Tibial nerve (tissue), 4 donors: ENCODE results near the gene ZCCHC3. TPM values are rescaled to one million over a fixed set of nuclear protein-coding genes. Genes with fewer than 3 reads are reported as not detected.

Experiments
- DNase-seq, 2 donors: peaks; one replicate each; pipeline ENCODE4 v3.0.0-alpha.2; 2019; ENCODE audit warnings: low spot score in 2 of 2
- H3K27ac ChIP-seq, 4 donors: fragments of 200-600 bp; sonication (generic) in 3 of 4; one replicate each; pipeline ENCODE4 v1.5.1; 2017 to 2019; ENCODE audit warnings: mild to moderate bottlenecking in 1 of 4
- H3K27me3 ChIP-seq, 2 donors: fragments of 200-600 bp; sonication (generic) in 1 of 2; one replicate each; pipeline versions ENCODE4 v1.5.1 to v1.6.0; 2017 to 2019
- H3K36me3 ChIP-seq, 3 donors: fragments of 200-600 bp; sonication (generic); one replicate each; pipeline ENCODE4 v1.5.1; 2018 to 2019
- H3K4me1 ChIP-seq, 4 donors: fragments of 200-600 bp; sonication (generic) in 3 of 4; one replicate each; pipeline ENCODE4 v1.5.1; 2017 to 2019
- H3K4me3 ChIP-seq, 4 donors: fragments of 200-600 bp; sonication (generic) in 3 of 4; one replicate each; pipeline ENCODE4 v1.5.1; 2017 to 2019; ENCODE audit warnings: mild to moderate bottlenecking in 1 of 4, moderate library complexity in 1 of 4
- H3K9me3 ChIP-seq, 4 donors: fragments of 200-600 bp; sonication (generic) in 3 of 4; one replicate each; pipeline ENCODE4 v1.5.1; 2017 to 2019
- EP300 ChIP-seq, 2 donors: sonication (generic); formaldehyde crosslinking; IDR thresholded peaks; one replicate each; pipeline ENCODE4 v1.6.1; 2017; ENCODE audit warnings: antibody characterized with exemption in 2 of 2, mild to moderate bottlenecking in 1 of 2
- POLR2A ChIP-seq, 2 donors: fragments of 450-650 bp; IDR thresholded peaks; one replicate each; pipeline ENCODE4 v1.6.1; 2017; ENCODE audit warnings: antibody characterized with exemption in 2 of 2, mild to moderate bottlenecking in 2 of 2, moderate library complexity in 2 of 2
- WGBS, 2 donors: methylation state at CpG; one replicate each; pipeline ENCODE4 v1.1.5; 2018; 5-methylcytosine and 5-hydroxymethylcytosine counted together
- total RNA-seq, 4 donors: library from RNA; depleted of rRNA; stranded (reverse); fragments of >200 nt; gene quantifications; one replicate each; pipeline ENCODE4 v1.1.0, GENCODE V29; 2016
- TF ChIP-seq, protein P1 (sequence below), 5 experiments: fragments of 200-600 bp in 3 of 5; fragments of 450-650 bp in 2 of 5; sonication (generic) in 3 of 5; IDR thresholded peaks; one replicate each; pipeline ENCODE4 v1.5.1; 2016 to 2019; ENCODE audit warnings: antibody characterized with exemption in 5 of 5, mild to moderate bottlenecking in 3 of 5, moderate library complexity in 2 of 5

Gene ZCCHC3
- total RNA-seq, 4 donors from 2014 or later = 12.0 to 24.9 (median 20.6) TPM

DNA sequence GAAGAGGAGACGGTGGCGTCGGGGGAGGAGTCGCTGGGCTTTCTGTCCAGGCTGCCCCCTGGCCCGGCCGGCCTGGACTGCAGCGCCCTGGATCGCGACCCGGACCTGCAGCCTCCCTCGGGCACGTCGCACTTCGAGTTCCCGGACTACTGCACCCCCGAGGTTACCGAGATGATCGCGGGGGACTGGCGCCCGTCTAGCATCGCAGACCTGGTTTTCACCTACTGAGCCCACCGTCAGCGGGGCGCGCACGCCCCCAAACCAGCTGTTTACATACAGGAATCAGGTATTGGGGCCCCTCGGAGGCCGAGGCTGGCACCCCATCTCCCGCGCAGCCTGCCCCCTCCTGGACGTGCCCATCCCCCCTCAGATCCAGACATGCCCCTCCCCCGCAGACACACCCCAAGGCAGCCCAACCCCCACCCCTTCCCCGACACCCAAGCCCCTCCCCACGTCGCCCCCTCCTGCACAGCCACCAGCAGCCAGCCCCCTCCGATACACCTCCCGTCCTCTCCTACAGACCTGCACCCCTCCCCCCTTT is 29.3 kb downstream of the ZCCHC3 start:
- WGBS, 2 donors = 0 to 2% methylated on average over 13 to 36 of the region's 38 CpGs
- no peaks in the 10 kb centered on the region for H3K9me3 ChIP-seq
- H3K4me1 ChIP-seq = peaks cover 0 to 65% (median 13%) of the 10 kb centered on the region in 4 donors
- H3K4me3 ChIP-seq = peak overlapping the region; percentile 61 to 93 (median 70)
- TF ChIP-seq POLR2A (IDR thresholded peaks at IDR 0.05) (no peak), EP300 (IDR thresholded peaks at IDR 0.05) (no peak)
- TF ChIP-seq, protein P1, sequence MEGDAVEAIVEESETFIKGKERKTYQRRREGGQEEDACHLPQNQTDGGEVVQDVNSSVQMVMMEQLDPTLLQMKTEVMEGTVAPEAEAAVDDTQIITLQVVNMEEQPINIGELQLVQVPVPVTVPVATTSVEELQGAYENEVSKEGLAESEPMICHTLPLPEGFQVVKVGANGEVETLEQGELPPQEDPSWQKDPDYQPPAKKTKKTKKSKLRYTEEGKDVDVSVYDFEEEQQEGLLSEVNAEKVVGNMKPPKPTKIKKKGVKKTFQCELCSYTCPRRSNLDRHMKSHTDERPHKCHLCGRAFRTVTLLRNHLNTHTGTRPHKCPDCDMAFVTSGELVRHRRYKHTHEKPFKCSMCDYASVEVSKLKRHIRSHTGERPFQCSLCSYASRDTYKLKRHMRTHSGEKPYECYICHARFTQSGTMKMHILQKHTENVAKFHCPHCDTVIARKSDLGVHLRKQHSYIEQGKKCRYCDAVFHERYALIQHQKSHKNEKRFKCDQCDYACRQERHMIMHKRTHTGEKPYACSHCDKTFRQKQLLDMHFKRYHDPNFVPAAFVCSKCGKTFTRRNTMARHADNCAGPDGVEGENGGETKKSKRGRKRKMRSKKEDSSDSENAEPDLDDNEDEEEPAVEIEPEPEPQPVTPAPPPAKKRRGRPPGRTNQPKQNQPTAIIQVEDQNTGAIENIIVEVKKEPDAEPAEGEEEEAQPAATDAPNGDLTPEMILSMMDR (IDR thresholded peaks at IDR 0.05) = no peak
- no peak for DNase-seq
- H3K27me3 ChIP-seq = no peaks in the 10 kb centered on the region
- no peaks in the 10 kb centered on the region for H3K36me3 ChIP-seq
- peak overlapping the region; percentile 87 to 99 (median 93) for H3K27ac ChIP-seq

DNA sequence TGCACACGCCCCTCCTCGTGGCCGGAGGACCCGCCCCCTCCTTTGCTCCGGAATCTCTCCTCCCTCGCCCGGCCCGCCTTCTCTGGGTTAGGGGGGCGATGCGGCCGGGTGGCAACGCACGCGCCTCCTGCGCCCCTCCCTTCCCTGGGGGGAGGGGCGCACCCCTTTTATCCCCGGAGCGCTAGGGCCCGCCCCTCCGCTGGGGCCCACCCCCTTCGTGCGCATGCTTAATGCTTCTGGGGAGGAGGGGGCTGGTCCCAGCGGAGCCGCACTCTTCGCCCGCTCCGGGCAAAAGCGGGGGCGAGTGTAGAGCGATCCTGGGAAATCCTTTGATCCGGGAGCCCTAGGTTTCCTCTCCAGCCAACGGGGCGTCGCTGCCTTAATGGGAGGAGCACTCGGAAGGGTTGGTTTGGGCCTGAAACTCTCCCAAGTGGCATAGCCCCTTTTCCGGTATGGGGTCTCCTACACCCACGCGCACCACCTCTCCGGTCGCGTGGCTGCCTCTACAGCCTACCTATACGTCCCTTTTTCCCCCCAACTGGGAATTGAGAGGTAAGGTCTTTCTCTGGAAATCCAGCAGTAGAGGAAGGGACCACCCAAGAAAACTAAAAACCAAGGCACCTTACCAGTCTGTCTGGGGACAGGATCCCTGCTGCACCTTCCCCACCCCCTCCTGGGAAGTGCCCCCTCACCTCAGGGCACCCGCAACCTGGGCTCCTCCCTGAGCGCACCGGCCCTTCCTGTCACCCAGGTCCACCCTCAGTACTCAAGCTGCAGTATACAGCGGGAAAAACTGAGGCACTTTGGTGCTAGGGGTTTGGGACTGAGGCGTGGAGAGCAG is 30.0 kb downstream of the ZCCHC3 start:
- no peaks in the 10 kb centered on the region for H3K36me3 ChIP-seq
- H3K4me3 ChIP-seq = peak overlapping the region; percentile 61 to 93 (median 70)
- 3 to 4% methylated on average over 38 to 43 of the region's 47 CpGs for WGBS, 2 donors
- H3K4me1 ChIP-seq = peaks cover 0 to 65% (median 13%) of the 10 kb centered on the region in 4 donors
- H3K9me3 ChIP-seq = no peaks in the 10 kb centered on the region
- H3K27me3 ChIP-seq = no peaks in the 10 kb centered on the region
- DNase-seq = peak; percentile 70 to 73
- TF ChIP-seq EP300 (IDR thresholded peaks at IDR 0.05) (peak; percentile 70 to 90), POLR2A (IDR thresholded peaks at IDR 0.05) (peak in 1 of 2 donors; percentile 35)
- TF ChIP-seq, protein P1 (IDR thresholded peaks at IDR 0.05) = no peak
- peak overlapping the region; percentile 80 to 99 (median 90) for H3K27ac ChIP-seq

GRCh38 chr20:328027-328974 is 30.9 kb downstream of the ZCCHC3 start:
- H3K36me3 ChIP-seq = no peaks in the 10 kb centered on the region
- 37 to 38% methylated on average over 31 of the region's 31 CpGs for WGBS, 2 donors
- TF ChIP-seq, protein P1 (IDR thresholded peaks at IDR 0.05) = no peak
- no peak for TF ChIP-seq POLR2A (IDR thresholded peaks at IDR 0.05)
- DNase-seq = no peak
- peaks cover 0 to 65% (median 13%) of the 10 kb centered on the region in 4 donors for H3K4me1 ChIP-seq
- H3K4me3 ChIP-seq = peak overlapping the region in 2 of 4 donors; percentile 61 to 93
- H3K27ac ChIP-seq = peak overlapping the region; percentile 80 to 99 (median 90)
- H3K9me3 ChIP-seq = no peaks in the 10 kb centered on the region
- no peaks in the 10 kb centered on the region for H3K27me3 ChIP-seq

DNA sequence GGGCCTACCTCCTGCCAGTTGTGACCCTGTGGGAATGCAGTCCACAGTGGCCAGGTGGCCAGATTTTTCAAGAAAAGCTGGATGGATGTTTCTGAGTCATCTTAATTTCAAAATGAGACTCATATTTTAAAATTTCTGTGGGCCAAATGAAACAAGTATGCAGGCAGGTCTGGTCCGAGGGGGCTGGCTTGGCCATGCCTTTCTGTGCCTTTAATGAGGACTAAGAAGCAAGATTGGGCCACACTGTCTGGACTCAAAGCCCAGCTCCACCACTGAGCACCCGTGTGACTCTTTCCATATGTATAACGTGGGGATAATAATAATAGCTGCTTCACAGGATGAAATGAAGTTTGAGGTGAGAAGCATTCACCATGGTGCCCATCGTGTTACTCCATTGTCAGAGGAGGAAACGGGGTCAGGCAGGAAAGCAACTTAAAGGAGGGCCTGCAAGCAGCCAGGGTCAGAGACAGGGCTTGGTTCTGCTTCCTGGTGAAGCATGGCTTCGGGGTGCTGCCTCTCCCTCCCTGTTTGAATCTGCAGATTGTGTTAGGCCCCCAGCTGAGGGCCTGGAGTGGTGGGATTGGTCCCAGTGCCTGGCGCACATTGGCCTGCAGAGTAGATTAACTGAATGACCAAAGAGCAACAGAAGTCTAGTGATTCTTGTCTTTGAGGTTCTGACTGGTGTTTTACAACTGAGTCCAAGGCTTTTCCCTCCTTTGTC is 31.8 kb downstream of the ZCCHC3 start:
- no peak for DNase-seq
- Histone ChIP-seq H3K9me3 (no peaks in the 10 kb centered on the region), H3K36me3 (peaks cover 0 to 6% (median 0%) of the 10 kb centered on the region in 3 donors), H3K27ac (peak overlapping the region in 3 of 4 donors; percentile 38 to 99 (median 94)), H3K4me1 (peaks cover 0 to 58% (median 13%) of the 10 kb centered on the region in 4 donors), H3K4me3 (no peak overlapping the region), H3K27me3 (no peaks in the 10 kb centered on the region)
- 42 to 46% methylated on average over 7 of the region's 7 CpGs for WGBS, 2 donors
- TF ChIP-seq, protein P1 (IDR thresholded peaks at IDR 0.05) = no peak
- TF ChIP-seq POLR2A (IDR thresholded peaks at IDR 0.05) = no peak
- no peak for TF ChIP-seq EP300 (IDR thresholded peaks at IDR 0.05)
